Spinal cord (tissue), 10 donors: ENCODE measurements around the gene ONECUT2. TPM values are rescaled to one million over a fixed set of nuclear protein-coding genes. Genes with fewer than 3 reads are reported as not detected.

Experiments
- DNase-seq, 6 donors: peaks; one replicate each; pipeline versions ENCODE4 v3.0.0 to v3.0.0-alpha.2; 2013 to 2015; ENCODE audit warnings: low spot score in 6 of 6, low read depth in 4 of 6
- H3K27ac ChIP-seq: one replicate; pipeline ENCODE4 v1.5.1; 2013; ENCODE audit warnings: low read depth, low read length, control low read depth
- H3K27me3 ChIP-seq: one replicate; pipeline ENCODE4 v1.6.1; 2013; ENCODE audit warnings: low read length; ENCODE audit not compliant: control insufficient read depth, insufficient read depth
- H3K36me3 ChIP-seq: one replicate; pipeline ENCODE4 v1.6.1; 2013; ENCODE audit warnings: low read length; ENCODE audit not compliant: control insufficient read depth, insufficient read depth
- H3K4me1 ChIP-seq: one replicate; pipeline ENCODE4 v1.6.1; 2013; ENCODE audit warnings: low read length; ENCODE audit not compliant: control insufficient read depth, insufficient read depth
- H3K4me3 ChIP-seq: one replicate; pipeline ENCODE4 v1.5.1; 2013; ENCODE audit warnings: low read depth, low read length, control low read depth
- H3K9me3 ChIP-seq: one replicate; pipeline ENCODE4 v1.6.1; 2013; ENCODE audit warnings: low read length; ENCODE audit not compliant: control insufficient read depth, insufficient read depth
- WGBS: methylation state at CpG from one replicate; pipeline ENCODE4 v1.1.5; 2013; ENCODE audit warnings: missing lambda C conversion rate; ENCODE audit not compliant: insufficient coverage; 5-methylcytosine and 5-hydroxymethylcytosine counted together
- polyA plus RNA-seq, 2 donors: library from polyadenylated mRNA; unstranded; fragments of 120-200 nt; gene quantifications; one replicate each; pipeline ENCODE4 v1.2.1, GENCODE V29; 2013; ENCODE audit not compliant: insufficient read length in 2 of 2
- total RNA-seq, 2 donors: library from RNA; depleted of rRNA in 1 of 2; stranded (reverse); fragments of 120-200 nt in 1 of 2; fragments of >200 nt in 1 of 2; gene quantifications; one replicate each; pipeline versions ENCODE4 v1.2.3 to v1.2.4, GENCODE V29; 2013 to 2014
- donor health status: healthy.

ONECUT2 gene
- total and polyA plus RNA-seq, 4 donors: 0.99 to 4.5 (median 2.9) TPM

DNA sequence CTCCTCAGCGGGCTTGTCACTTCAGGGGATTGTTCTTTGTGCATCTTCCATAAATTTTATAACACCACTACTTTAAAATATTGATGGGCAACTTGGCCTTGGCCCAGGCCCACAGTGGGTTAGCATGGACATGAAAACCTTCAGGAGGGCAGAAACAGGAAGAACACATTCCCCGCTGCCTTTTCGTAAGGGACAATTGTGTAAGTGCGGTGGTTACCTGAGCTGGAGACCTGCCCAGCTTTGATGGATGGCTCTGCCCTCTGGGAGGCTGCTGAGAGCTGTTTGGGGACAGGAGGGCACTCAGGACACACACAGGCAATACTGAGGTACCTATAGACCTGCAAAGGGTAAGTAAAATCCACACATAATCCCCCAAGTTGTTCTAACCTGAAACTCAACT, 104.5 kb downstream of the ONECUT2 start:
- WGBS: 100% methylated on average over 3 of the region's 4 CpGs
- DNase-seq: no peak
- H3K36me3 ChIP-seq: no peaks in the 10 kb centered on the region
- no peaks in the 10 kb centered on the region for H3K4me1 ChIP-seq
- H3K27me3 ChIP-seq: no peaks in the 10 kb centered on the region
- H3K4me3 ChIP-seq: no peak overlapping the region
- H3K9me3 ChIP-seq: no peaks in the 10 kb centered on the region
- no peak overlapping the region for H3K27ac ChIP-seq

Other genes with a start within 250 kb of the ONECUT2 start
- 10 to 100 TPM in 1 of 2 donors, 1 to 10 TPM in 1; 8.9 to 38.1 TPM for gene ST8SIA3, start 82.8 kb upstream of the ONECUT2 start, total RNA-seq
- 10 to 100 TPM; 40.2 to 49.4 TPM for gene ST8SIA3, start 82.8 kb upstream of the ONECUT2 start, polyA plus RNA-seq
- 10 to 100 TPM; 43.6 to 65.6 TPM for gene FECH, start 151.3 kb downstream of the ONECUT2 start, total RNA-seq
- gene FECH, start 151.3 kb downstream of the ONECUT2 start, polyA plus RNA-seq: 10 to 100 TPM; 27.4 to 28.3 TPM
- gene NARS1, start 186.5 kb downstream of the ONECUT2 start, total RNA-seq: 100 to 1,000 TPM; 127 to 142 TPM
- 100 to 1,000 TPM; 116 to 149 TPM for gene NARS1, start 186.5 kb downstream of the ONECUT2 start, polyA plus RNA-seq